Body of pancreas (tissue), 4 donors: Measurements from ENCODE around the gene LEPROT.

Experiments
- CTCF ChIP-seq, 7 experiments: fragments of 450-650 bp in 4 of 7; fragments of 200-600 bp in 3 of 7; sonication (generic) in 3 of 7; IDR thresholded peaks; one replicate each; pipeline ENCODE4 v1.5.1; 2016 to 2019; ENCODE audit warnings: antibody characterized with exemption in 7 of 7
- POLR2A ChIP-seq, 3 donors: fragments of 450-650 bp; IDR thresholded peaks; one replicate each; pipeline ENCODE4 v1.6.1; 2016; ENCODE audit warnings: antibody characterized with exemption in 3 of 3, mild to moderate bottlenecking in 2 of 3

DNA sequence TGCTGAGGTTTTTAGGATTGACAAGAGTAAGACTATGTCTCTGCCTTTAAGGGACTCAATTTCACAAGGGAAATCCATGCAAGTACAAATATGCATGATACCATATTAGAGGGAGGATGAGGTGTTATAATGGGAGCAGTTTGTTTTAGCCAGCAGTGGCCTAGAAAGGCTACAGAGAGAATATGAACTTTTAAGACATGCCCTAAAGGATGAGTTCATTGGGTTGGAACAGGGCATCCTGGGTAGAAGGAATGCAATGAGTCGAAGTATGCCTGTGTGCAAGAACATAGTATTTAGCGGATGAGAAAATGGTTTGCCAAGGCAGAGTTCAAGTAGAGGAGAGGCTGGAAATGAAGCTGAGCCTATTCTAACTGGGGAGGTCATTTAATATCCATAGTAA lies 32.6 kb upstream of the LEPROT start:
- no peak for TF ChIP-seq CTCF (IDR thresholded peaks at IDR 0.05)
- TF ChIP-seq POLR2A (IDR thresholded peaks at IDR 0.05) = no peak
